CD8-positive, alpha-beta memory T cell (primary cell): ENCODE measurements around the gene SPTBN4. TPM values are rescaled to one million over a fixed set of nuclear protein-coding genes. Genes with fewer than 3 reads are reported as not detected.
"Not testable (repeated sequence)": the region's sequence is repeated elsewhere in the genome, so short reads cannot be mapped to it uniquely, and the experiment has no call there.

ENCODE experiments used
- CTCF ChIA-PET: fragments of 350-600 bp; sonication (Branson Sonifier 250); formaldehyde crosslinking; loops from one replicate; lab custom pipeline; 2021; ENCODE audit warnings: antibody characterized with exemption; lab: Charles Lee
- POLR2A ChIA-PET: fragments of 350-600 bp; sonication (Branson Sonifier 250); formaldehyde crosslinking; loops from one replicate; lab custom pipeline; 2021; ENCODE audit warnings: antibody characterized with exemption; lab: Charles Lee
- DNase-seq, 5 donors: peaks; one replicate each; pipeline versions ENCODE4 v3.0.0 to v3.0.0-alpha.2; 2020 to 2022; ENCODE audit warnings: mixed read lengths in 1 of 5
- H3K27ac ChIP-seq: one replicate; pipeline ENCODE4 v1.7.0; 2013; ENCODE audit warnings: low read depth, mild to moderate bottlenecking, low read length, moderate library complexity
- H3K27me3 ChIP-seq: 2 replicates; pipeline ENCODE4 v1.7.0; 2013; ENCODE audit warnings: low read length, mild to moderate bottlenecking; ENCODE audit not compliant: insufficient read depth, poor library complexity, severe bottlenecking
- H3K36me3 ChIP-seq: 2 replicates; pipeline ENCODE4 v1.7.0; 2013; ENCODE audit warnings: mild to moderate bottlenecking, low read length, moderate library complexity; ENCODE audit not compliant: insufficient read depth
- H3K4me1 ChIP-seq: 2 replicates; pipeline ENCODE4 v1.7.0; 2013; ENCODE audit warnings: mild to moderate bottlenecking, low read length, moderate library complexity; ENCODE audit not compliant: insufficient read depth
- H3K4me3 ChIP-seq: 2 replicates; pipeline ENCODE4 v1.7.0; 2013; ENCODE audit warnings: mild to moderate bottlenecking, low read length
- H3K9me3 ChIP-seq: 2 replicates; pipeline ENCODE4 v1.7.0; 2013; ENCODE audit warnings: mild to moderate bottlenecking, low read length
- H3K27ac Mint-ChIP-seq, 8 donors: one replicate each; pipeline ENCODE4 v1.8.0; 2020 to 2021; ENCODE audit warnings: mixed read lengths in 8 of 8, mild to moderate bottlenecking in 6 of 8, inconsistent platforms in 3 of 8, moderate library complexity in 3 of 8
- H3K27me3 Mint-ChIP-seq, 2 donors: one replicate each; pipeline ENCODE4 v1.8.0; 2020 to 2021; ENCODE audit warnings: mixed read lengths in 2 of 2, mild to moderate bottlenecking in 1 of 2, moderate library complexity in 1 of 2
- H3K36me3 Mint-ChIP-seq, 3 donors: one replicate each; pipeline ENCODE4 v1.8.0; 2020 to 2021; ENCODE audit warnings: mixed read lengths in 3 of 3, inconsistent platforms in 1 of 3, mild to moderate bottlenecking in 1 of 3
- H3K4me1 Mint-ChIP-seq, 3 donors: one replicate each; pipeline ENCODE4 v1.8.0; 2020 to 2021; ENCODE audit warnings: mixed read lengths in 3 of 3, inconsistent platforms in 1 of 3, mild to moderate bottlenecking in 1 of 3
- H3K4me3 Mint-ChIP-seq, 7 donors: one replicate each; pipeline ENCODE4 v1.8.0; 2020 to 2021; ENCODE audit warnings: mixed read lengths in 7 of 7, mild to moderate bottlenecking in 6 of 7, moderate library complexity in 4 of 7, inconsistent platforms in 2 of 7
- H3K9me3 Mint-ChIP-seq, 5 donors: one replicate each; pipeline ENCODE4 v1.8.0; 2020 to 2022; ENCODE audit warnings: mixed read lengths in 5 of 5, mild to moderate bottlenecking in 3 of 5, moderate library complexity in 2 of 5, inconsistent platforms in 1 of 5
- polyA plus RNA-seq: library from polyadenylated mRNA; unstranded; fragments of 300-500 nt; fragmentation: Illumina TruSeq; gene quantifications from one replicate; pipeline ENCODE4 v1.2.3, GENCODE V29; 2021
- total RNA-seq, 2 experiments: library from RNA; stranded (reverse); gene quantifications; one replicate each; pipeline ENCODE4 v1.2.3, GENCODE V29; 2021

The SPTBN4 gene
- total and polyA plus RNA-seq, 3 experiments from 2014 or later = 0.49 to 1.2 TPM; not detected in 1

GRCh38 chr19:40446263-40446784 lies 20.5 kb upstream of the SPTBN4 start:
- H3K27me3 ChIP-seq = no peaks in the 10 kb centered on the region
- H3K4me1 Mint-ChIP-seq = peaks cover 15 to 18% (median 17%) of the 10 kb centered on the region in 3 donors
- H3K27ac ChIP-seq = peak overlapping the region; percentile 98
- peaks cover 14% of the 10 kb centered on the region for H3K36me3 ChIP-seq
- peaks cover 0 to 31% (median 2%) of the 10 kb centered on the region in 3 donors for H3K36me3 Mint-ChIP-seq
- H3K4me3 ChIP-seq = no peak overlapping the region
- ChIA-PET POLR2A (no interaction called here), CTCF (interaction anchor here (1.8 kb wide), 1 partner anchor 26 kb away, joined by 6 read pairs; no protein-coding TSS in a partner anchor)
- no peaks in the 10 kb centered on the region for H3K9me3 Mint-ChIP-seq
- peak overlapping the region in 5 of 7 donors; percentile 31 to 88 (median 63) for H3K4me3 Mint-ChIP-seq
- peak overlapping the region in 5 of 8 donors; percentile 72 to 88 (median 77) for H3K27ac Mint-ChIP-seq
- peaks cover 0 to 5% of the 10 kb centered on the region in 2 donors for H3K27me3 Mint-ChIP-seq
- peaks cover 14% of the 10 kb centered on the region for H3K4me1 ChIP-seq
- no peaks in the 10 kb centered on the region for H3K9me3 ChIP-seq
- DNase-seq = no peak

DNA sequence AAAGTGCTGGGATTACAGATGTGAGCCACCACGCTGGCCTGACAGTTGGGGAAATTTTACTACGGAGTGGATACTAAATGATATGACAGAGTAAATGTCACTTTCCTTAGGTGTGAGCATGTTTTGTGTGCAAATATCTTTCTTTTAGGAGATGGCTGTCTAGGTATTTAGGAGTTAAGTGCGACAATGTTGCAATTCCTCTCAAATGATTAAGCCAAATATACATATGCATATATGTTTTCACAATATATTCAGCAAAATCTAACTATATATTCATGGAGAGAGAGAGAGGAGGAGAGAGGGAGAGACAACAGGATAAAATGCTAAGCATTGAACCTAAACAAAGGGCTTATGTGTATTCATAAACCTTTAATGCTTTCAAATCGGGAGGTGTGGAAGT lies 17.3 kb upstream of the SPTBN4 start:
- DNase-seq = no peak
- Mint-ChIP-seq H3K36me3 (peaks cover 0 to 7% (median 2%) of the 10 kb centered on the region in 3 donors), H3K9me3 (no peaks in the 10 kb centered on the region), H3K4me1 (peaks cover 4 to 6% (median 5%) of the 10 kb centered on the region in 3 donors), H3K4me3 (peak overlapping the region in 1 of 7 donors; percentile 21), H3K27me3 (no peaks in the 10 kb centered on the region), H3K27ac (no peak overlapping the region)
- Histone ChIP-seq H3K27me3 (no peaks in the 10 kb centered on the region), H3K9me3 (no peaks in the 10 kb centered on the region), H3K27ac (no peak overlapping the region), H3K4me3 (no peak overlapping the region), H3K36me3 (no peaks in the 10 kb centered on the region), H3K4me1 (peaks cover 3% of the 10 kb centered on the region)
- ChIA-PET POLR2A (no interaction called here), CTCF (no interaction called here)

- no peaks in the 10 kb centered on the region for H3K4me1 Mint-ChIP-seq
- no peak overlapping the region for H3K4me3 ChIP-seq
- H3K9me3 ChIP-seq = no peaks in the 10 kb centered on the region
- H3K27ac ChIP-seq = no peak overlapping the region
- DNase-seq = no peak
- no peak overlapping the region for H3K27ac Mint-ChIP-seq
- no peaks in the 10 kb centered on the region for H3K36me3 ChIP-seq
- H3K27me3 Mint-ChIP-seq = no peaks in the 10 kb centered on the region
- no peaks in the 10 kb centered on the region for H3K4me1 ChIP-seq
- no peaks in the 10 kb centered on the region for H3K9me3 Mint-ChIP-seq
- ChIA-PET CTCF (interaction anchor here (1.1 kb wide), 1 partner anchor 30 kb away, joined by 3 read pairs; no protein-coding TSS in a partner anchor), POLR2A (no interaction called here)
- no peak overlapping the region for H3K4me3 Mint-ChIP-seq
- H3K27me3 ChIP-seq = no peaks in the 10 kb centered on the region
- H3K36me3 Mint-ChIP-seq = peaks cover 0 to 9% (median 2%) of the 10 kb centered on the region in 3 donors
These were observed 16.1 kb upstream of the SPTBN4 start for GRCh38 chr19:40450664-40451063.

DNA sequence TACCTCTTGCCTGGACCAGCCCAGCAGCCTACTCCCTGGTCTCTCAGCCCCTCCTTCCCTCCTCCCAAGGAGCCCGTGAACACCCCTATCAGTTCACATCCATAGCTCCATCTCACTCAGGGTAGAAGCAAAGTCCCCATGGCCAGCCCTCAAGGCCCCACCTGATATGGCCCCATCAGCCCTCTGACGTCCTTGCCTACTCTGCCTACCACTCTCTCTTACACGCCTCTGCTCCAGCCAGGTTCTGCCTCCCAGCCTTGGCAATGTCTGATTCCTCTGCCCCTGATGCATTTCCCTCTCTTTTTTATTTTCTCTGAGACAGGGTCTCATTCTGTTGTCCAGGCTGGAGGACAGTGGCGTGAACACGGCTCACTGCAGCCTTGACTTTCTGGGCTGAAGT lies 14.8 kb upstream of the SPTBN4 start:
- H3K4me3 ChIP-seq = no peak overlapping the region
- no peak overlapping the region for H3K27ac ChIP-seq
- no peaks in the 10 kb centered on the region for H3K27me3 Mint-ChIP-seq
- H3K9me3 Mint-ChIP-seq = no peaks in the 10 kb centered on the region
- H3K27me3 ChIP-seq = no peaks in the 10 kb centered on the region
- POLR2A ChIA-PET = no interaction called here
- H3K9me3 ChIP-seq = no peaks in the 10 kb centered on the region
- H3K4me3 Mint-ChIP-seq = no peak overlapping the region
- CTCF ChIA-PET = interaction anchor here (0.7 to 2.7 kb wide), 5 partner anchors 12 to 183 kb away, joined by 3 to 10 read pairs (median 4); partner anchors contain the start of gene BLVRB
- H3K36me3 Mint-ChIP-seq = peaks cover 0 to 9% (median 2%) of the 10 kb centered on the region in 3 donors
- no peak for DNase-seq
- H3K27ac Mint-ChIP-seq = no peak overlapping the region
- no peaks in the 10 kb centered on the region for H3K36me3 ChIP-seq
- no peaks in the 10 kb centered on the region for H3K4me1 Mint-ChIP-seq
- no peaks in the 10 kb centered on the region for H3K4me1 ChIP-seq

- no peak overlapping the region for H3K4me3 Mint-ChIP-seq
- H3K27me3 Mint-ChIP-seq = no peaks in the 10 kb centered on the region
- ChIA-PET POLR2A (no interaction called here), CTCF (interaction anchor here (1.0 to 2.7 kb wide), 4 partner anchors 10 to 182 kb away, joined by 4 to 10 read pairs (median 6); partner anchors contain the start of gene BLVRB)
- H3K27ac Mint-ChIP-seq = no peak overlapping the region
- Histone ChIP-seq H3K4me1 (no peaks in the 10 kb centered on the region), H3K9me3 (no peaks in the 10 kb centered on the region), H3K27ac (no peak overlapping the region), H3K27me3 (no peaks in the 10 kb centered on the region), H3K36me3 (no peaks in the 10 kb centered on the region), H3K4me3 (no peak overlapping the region)
- no peaks in the 10 kb centered on the region for H3K4me1 Mint-ChIP-seq
- no peak for DNase-seq
- peaks cover 0 to 6% (median 2%) of the 10 kb centered on the region in 3 donors for H3K36me3 Mint-ChIP-seq
- H3K9me3 Mint-ChIP-seq = no peaks in the 10 kb centered on the region
These were observed 13.6 kb upstream of the SPTBN4 start for GRCh38 chr19:40453151-40453735.

DNA sequence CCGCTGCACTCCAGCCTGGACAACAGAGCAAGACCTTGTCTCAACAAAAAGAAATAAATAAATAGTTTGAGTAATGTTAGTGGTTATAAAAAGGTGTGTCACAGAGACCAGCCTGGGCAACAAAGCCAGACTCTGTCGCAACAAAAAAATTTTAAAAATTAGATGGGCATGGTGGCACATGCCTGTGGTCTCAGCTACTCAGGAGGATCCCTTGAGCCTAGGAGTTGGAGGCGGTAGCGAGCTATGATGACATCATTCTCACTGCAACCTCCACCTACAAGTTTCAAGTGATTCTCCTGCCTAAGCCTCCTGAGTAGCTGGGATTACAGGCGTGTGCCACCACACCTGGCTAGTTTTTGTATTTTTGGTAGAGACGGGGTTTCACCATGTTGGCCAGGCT lies 12.9 kb upstream of the SPTBN4 start:
- H3K4me3 ChIP-seq, H3K27me3 Mint-ChIP-seq, H3K36me3 ChIP-seq, H3K36me3 Mint-ChIP-seq, H3K4me1 ChIP-seq, H3K27ac Mint-ChIP-seq, H3K9me3 Mint-ChIP-seq, H3K9me3 ChIP-seq, H3K27ac ChIP-seq, POLR2A ChIA-PET, H3K4me1 Mint-ChIP-seq, DNase-seq, H3K27me3 ChIP-seq: not testable (repeated sequence)
- H3K4me3 Mint-ChIP-seq = peak overlapping the region in 1 of 7 donors; percentile 18
- CTCF ChIA-PET = interaction anchor here (1.0 to 2.7 kb wide), 4 partner anchors 10 to 181 kb away, joined by 4 to 10 read pairs (median 6); partner anchors contain the start of gene BLVRB

- H3K36me3 ChIP-seq = no peaks in the 10 kb centered on the region
- H3K9me3 ChIP-seq = no peaks in the 10 kb centered on the region
- H3K4me3 ChIP-seq = no peak overlapping the region
- H3K4me3 Mint-ChIP-seq = no peak overlapping the region
- no peaks in the 10 kb centered on the region for H3K9me3 Mint-ChIP-seq
- no peaks in the 10 kb centered on the region for H3K27me3 ChIP-seq
- ChIA-PET CTCF (interaction anchor here (1.0 to 1.1 kb wide), 2 partner anchors 11 to 153 kb away, joined by 3 to 4 read pairs; no protein-coding TSS in a partner anchor), POLR2A (no interaction called here)
- no peaks in the 10 kb centered on the region for H3K4me1 ChIP-seq
- peaks cover 0 to 4% (median 0%) of the 10 kb centered on the region in 3 donors for H3K36me3 Mint-ChIP-seq
- no peaks in the 10 kb centered on the region for H3K27me3 Mint-ChIP-seq
- H3K4me1 Mint-ChIP-seq = peaks cover 0 to 2% (median 0%) of the 10 kb centered on the region in 3 donors
- no peak overlapping the region for H3K27ac ChIP-seq
- no peak for DNase-seq
- peak overlapping the region in 1 of 8 donors; percentile 54 for H3K27ac Mint-ChIP-seq
These were observed 9.8 kb upstream of the SPTBN4 start for GRCh38 chr19:40457048-40457447.

- Mint-ChIP-seq H3K9me3 (no peaks in the 10 kb centered on the region), H3K4me1 (peaks cover 0 to 2% (median 0%) of the 10 kb centered on the region in 3 donors), H3K27me3 (no peaks in the 10 kb centered on the region), H3K27ac (no peak overlapping the region), H3K36me3 (peaks cover 0 to 4% (median 0%) of the 10 kb centered on the region in 3 donors), H3K4me3 (no peak overlapping the region)
- ChIA-PET CTCF (interaction anchor here (1.0 kb wide), 1 partner anchor 10 kb away, joined by 4 read pairs; no protein-coding TSS in a partner anchor), POLR2A (no interaction called here)
- Histone ChIP-seq H3K4me1 (no peaks in the 10 kb centered on the region), H3K27ac (no peak overlapping the region), H3K9me3 (no peaks in the 10 kb centered on the region), H3K27me3 (no peaks in the 10 kb centered on the region), H3K36me3 (no peaks in the 10 kb centered on the region), H3K4me3 (no peak overlapping the region)
- no peak for DNase-seq
These were observed 8.7 kb upstream of the SPTBN4 start for GRCh38 chr19:40457953-40458596.
